DMS114 treated with DMSO at 0.1 percent for 48 hours (cell line): ENCODE data around the gene PARP3.

Experiments used
- DNase-seq: peaks from one replicate; lab custom pipeline; 2025; ENCODE audit not compliant: unreplicated experiment; lab: John Stamatoyannopoulos, UW

The PARP3 gene

GRCh38 chr3:51947215-51947900, 5.2 kb downstream of the PARP3 start:
- no peak for DNase-seq

GRCh38 chr3:51948016-51948580, 5.9 kb downstream of the PARP3 start:
- DNase-seq = no peak

DNA sequence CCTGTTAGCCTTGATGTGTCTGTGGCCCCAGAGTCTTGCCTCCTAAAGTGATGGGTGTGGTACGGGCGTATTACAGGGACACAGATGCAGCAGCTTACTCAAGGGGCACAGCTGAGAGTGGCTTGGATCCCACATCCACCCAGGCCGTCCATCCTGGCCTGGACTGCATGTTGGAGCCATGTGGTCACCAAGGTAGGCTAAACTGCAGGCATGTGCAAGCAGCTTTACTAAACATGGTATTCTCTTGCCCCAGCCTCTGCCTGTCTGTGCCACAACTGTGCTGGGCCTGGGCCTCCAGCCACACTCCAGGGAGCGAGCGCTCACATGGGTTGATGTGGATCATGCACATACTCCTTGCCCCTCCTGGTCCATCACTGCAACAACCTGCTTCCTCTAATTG, 7.0 kb downstream of the PARP3 start:
- no peak for DNase-seq

GRCh38 chr3:51950899-51951298, 8.7 kb downstream of the PARP3 start:
- no peak for DNase-seq

DNA sequence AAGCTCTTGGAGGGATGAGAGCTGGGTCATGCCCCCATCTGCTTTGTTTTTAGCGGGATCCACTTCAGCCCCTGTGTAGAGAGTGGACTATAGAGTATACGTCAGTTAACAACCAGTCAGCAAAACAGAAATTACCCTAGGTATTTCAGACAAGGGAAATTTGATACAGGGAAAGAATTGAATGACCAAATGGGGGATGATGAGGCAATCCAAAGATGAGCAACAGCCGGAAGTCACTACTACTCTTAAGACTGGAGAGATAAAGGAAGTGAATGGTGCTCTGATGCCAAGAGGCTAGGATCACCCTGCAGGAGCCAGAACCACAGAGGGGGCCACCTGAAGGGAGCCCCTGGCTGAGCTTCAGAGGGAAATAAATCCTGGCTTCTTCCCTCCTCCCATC, 11.3 kb downstream of the PARP3 start:
- DNase-seq = no peak

DNA sequence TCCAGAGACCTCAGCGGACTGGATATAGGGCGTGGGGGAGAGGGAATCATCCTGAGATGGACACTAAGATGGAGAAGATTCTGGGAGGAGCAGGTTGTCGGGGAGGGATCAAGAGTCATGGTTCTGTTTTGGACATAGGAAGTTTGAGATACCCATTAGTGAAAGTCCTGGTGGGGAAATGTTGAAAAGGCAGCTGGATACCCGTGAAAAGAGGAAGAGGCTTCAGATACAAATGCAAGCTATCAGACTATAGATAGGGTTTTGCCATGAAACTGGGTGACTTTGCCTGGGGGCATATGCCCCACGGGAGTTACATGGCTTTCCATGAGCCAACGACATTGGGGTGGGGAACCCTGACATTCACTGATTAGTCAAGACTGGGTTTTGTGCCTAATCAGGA, 11.9 kb downstream of the PARP3 start:
- no peak for DNase-seq

GRCh38 chr3:51954713-51955112, 12.6 kb downstream of the PARP3 start:
- no peak for DNase-seq

GRCh38 chr3:51955175-51955892, 13.2 kb downstream of the PARP3 start, which contains the start of gene GPR62:
TSS of gene GPR62 (plus strand) at chr3:51955381. CDS start at chr3:51955653, 272 bp downstream.
- no peak for DNase-seq

GRCh38 chr3:51955893-51956770, 14.0 kb downstream of the PARP3 start:
- DNase-seq = no peak

DNA sequence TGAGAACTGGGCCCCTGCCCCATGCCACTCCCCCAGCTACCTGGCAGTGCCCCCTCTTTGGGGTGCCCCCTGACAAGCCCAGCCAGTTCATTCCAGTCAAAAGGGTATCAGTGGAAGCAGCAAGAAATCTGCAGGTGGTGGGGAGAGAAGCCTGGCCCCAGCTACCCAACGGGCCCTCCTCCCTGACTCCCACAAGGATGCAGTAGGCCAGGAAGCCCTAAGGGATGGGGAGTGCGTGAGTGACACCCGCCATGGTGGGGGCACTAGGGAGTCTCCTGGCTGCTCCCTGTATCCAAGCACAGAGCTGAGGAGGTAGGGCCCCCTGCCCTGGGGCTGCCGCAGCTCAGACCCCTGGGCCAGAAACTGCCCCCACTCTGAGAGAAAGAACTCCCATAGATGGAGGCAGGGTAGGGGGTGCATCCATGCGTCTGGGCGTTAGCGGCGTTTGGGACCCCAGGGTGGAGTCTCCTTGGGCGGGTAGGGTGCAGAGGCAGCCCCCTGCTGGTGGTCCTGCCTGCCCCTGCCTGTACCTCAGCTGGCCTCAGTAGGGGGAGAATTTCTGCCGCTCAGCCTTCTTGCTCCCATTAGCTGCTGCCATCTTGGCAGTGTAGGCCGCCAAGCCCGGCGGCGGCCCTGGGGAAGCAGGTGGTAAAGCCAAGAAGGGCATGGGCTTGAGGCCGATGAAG, 15.5 kb downstream of the PARP3 start:
- no peak for DNase-seq

DNA sequence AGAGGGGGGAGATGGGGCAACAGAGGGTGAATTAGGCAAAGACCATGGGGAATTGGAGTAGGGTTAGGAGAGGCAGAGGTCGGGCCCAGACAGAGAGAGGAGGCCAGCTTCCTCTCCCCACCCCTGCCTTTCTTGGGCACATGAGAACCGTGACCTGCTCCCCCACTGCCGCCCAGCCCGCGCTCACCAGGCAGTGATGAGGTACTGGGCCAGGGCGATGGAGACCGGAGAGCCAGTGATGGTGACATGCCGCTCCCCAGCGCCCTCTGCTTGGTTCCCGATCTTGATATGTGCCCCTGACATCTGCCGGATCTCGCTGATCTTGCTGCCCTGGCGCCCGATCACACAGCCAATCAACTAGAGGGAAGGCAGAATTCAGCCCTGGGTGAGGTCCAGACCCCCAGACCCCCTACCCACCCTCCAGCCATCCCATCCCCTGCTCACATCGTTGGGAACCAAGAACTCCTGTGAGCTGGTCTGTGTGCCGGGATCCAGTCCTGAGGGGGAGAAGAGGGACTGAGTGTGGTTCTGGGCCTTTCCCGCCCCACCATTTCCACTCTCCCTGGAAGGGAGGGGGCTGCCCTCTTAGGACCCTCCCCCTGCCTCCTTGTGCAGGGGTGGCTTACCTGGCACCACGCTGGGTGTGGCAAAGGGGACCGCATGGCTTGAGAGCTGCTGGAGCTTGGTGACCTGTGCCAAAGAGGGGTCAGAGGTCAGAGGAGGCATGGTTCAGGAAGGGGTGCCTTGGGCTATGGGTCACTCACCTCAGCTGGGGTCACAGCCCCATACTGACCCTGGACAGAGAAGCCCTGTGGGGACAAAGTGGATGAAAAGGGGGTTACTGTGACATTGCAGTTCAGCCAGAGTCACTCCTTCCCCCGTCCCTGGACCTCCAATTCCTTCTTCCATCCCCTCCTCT, 16.7 kb downstream of the PARP3 start:
- DNase-seq = no peak

- DNase-seq = no peak
Measured at GRCh38 chr3:51959651-51960050, 17.5 kb downstream of the PARP3 start.

DNA sequence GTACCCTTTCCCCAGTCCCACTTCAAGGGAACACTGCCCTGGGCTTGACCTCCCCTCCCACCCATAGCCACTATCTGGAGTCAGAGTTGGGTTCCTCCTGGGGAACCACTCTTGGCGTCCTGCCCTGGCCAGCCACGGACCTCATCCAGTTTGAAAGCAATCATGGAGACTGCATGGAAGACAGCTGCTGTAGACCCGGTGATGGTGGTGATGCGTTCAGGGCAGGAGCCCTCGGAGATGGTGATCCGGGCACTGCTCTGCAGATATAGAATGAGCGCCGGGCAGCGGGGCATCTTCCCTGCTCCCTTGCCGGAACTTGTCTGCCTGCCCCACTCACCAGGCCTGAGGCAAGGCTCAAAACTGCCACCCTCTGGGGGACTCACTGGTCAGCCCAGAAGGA, 18.2 kb downstream of the PARP3 start:
- no peak for DNase-seq

GRCh38 chr3:51961011-51961410, 18.8 kb downstream of the PARP3 start:
- DNase-seq = no peak

DNA sequence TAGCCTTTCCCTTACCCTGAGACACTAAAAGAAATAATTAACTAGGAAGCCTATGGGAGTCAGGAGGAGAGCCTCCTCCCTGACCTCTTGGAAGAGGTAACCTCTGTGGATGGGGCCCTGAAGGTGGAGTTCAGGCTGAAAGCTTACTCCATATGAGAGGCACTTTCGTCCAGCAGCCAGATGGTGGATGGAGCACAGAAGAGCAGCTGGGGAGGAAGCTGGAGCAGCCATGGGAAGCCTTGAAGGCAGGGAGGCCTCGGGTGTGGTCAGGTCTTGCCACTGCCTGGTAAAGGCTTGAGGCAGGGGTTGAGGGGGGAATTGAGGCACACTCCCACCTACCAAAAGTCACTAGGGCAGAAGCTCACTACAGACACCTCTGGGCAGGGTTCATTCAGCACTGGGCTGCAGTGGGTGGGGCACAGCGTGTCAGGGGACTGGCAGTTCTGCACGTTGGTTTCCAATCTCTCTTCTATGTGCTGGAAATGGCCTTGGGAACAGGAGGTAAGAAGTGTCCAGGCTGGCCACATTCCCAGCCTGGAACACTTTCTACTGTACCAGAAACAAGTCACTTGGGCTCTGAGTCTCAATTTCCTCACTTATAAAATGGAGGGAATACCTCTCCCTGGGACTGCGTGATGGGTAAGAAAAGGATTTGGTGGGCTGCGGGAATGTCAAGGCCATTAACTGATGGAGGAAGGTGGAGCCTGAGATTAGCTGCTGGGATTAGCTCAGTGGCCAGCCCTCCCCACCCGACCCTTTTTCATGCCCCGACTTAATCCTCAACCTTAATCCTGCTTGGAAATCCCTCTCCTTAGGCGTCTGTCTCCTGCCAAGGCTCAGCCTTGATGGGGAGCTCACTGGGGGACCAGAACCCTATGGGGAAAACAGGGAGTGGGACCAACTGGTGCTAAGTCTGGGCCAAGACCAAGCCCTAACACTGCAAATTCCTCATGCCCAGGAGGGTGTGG, 19.7 kb downstream of the PARP3 start:
- DNase-seq = no peak

- no peak for DNase-seq
Measured at GRCh38 chr3:51962854-51963530, 20.8 kb downstream of the PARP3 start.

- no peak for DNase-seq
Measured at GRCh38 chr3:51963951-51964451, 21.8 kb downstream of the PARP3 start.

DNA sequence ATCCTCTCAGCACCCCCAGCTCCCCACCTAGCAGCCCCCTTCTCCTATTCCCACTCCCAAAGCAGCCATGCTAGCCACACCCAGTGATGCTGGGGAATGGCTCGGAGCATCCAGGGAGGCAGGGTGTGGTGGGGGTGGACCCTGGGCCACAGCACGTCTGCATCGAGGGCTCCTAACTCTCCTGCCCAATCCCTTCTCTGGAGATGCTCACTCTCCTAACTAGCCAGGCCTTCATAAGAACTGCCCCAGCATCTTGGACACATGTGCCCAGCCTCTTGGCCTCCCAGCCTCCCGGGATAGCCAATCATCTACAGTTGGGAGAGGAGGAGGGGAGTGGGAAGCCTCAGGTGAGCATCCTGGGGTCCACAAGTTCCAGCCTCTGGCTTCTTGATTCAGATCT, 22.4 kb downstream of the PARP3 start:
- DNase-seq = no peak
